ENCODE results near the gene CTTNBP2. TPM values are rescaled to one million over a fixed set of nuclear protein-coding genes. Genes with fewer than 3 reads are reported as not detected.

CTTNBP2 gene
- total RNA-seq, 1 donor from 2014 or later: 25.5 TPM

DNA sequence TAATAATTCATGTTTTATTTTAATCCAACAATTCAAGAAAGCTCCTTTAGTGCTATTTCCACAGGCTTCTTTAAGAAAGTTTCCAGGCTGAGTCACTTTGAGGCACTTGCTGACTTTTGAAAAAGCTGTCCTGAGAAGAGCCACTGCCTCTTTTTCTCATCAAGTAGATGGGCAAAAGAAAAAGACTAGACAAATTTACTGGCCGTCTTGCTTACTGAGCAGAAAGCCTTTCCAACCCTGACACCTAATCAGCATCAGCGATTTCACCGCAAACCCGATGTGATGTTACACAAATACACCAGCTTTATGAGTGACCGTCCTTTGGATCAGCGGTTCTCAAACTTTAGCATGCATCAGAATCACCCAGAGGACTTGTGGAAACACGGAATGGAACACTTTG, 24.3 kb downstream of the CTTNBP2 start:
- no peaks in the 10 kb centered on the region for H3K4me1 ChIP-seq
- H4K20me1 ChIP-seq (ENCODE audit: low read depth): peaks cover 5% of the 10 kb centered on the region
- Mint-ChIP-seq H3K9me3 (no peaks in the 10 kb centered on the region), H3K36me3 (peaks cover 7% of the 10 kb centered on the region), H3K27me3 (ENCODE audit: insufficient read depth, low read depth) (no peaks in the 10 kb centered on the region), H3K4me1 (no peaks in the 10 kb centered on the region), H3K4me3 (no peak overlapping the region), H3K27ac (no peak overlapping the region)
- H3K4me2 ChIP-seq: no peak overlapping the region
- TF ChIP-seq EZH2phosphoT487 (IDR thresholded peaks at IDR 0.05) (no peak), EZH2 (IDR thresholded peaks at IDR 0.05) (no peak)
- TF ChIP-seq, protein P1, sequence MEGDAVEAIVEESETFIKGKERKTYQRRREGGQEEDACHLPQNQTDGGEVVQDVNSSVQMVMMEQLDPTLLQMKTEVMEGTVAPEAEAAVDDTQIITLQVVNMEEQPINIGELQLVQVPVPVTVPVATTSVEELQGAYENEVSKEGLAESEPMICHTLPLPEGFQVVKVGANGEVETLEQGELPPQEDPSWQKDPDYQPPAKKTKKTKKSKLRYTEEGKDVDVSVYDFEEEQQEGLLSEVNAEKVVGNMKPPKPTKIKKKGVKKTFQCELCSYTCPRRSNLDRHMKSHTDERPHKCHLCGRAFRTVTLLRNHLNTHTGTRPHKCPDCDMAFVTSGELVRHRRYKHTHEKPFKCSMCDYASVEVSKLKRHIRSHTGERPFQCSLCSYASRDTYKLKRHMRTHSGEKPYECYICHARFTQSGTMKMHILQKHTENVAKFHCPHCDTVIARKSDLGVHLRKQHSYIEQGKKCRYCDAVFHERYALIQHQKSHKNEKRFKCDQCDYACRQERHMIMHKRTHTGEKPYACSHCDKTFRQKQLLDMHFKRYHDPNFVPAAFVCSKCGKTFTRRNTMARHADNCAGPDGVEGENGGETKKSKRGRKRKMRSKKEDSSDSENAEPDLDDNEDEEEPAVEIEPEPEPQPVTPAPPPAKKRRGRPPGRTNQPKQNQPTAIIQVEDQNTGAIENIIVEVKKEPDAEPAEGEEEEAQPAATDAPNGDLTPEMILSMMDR (IDR thresholded peaks at IDR 0.05): no peak
- H3K9ac ChIP-seq: no peak overlapping the region
- H3F3A ChIP-seq (ENCODE audit: low read depth): no peaks in the 10 kb centered on the region
- H3K4me3 ChIP-seq: no peak overlapping the region
- H3K27me3 ChIP-seq: no peaks in the 10 kb centered on the region
- peaks cover 9% of the 10 kb centered on the region for H3K36me3 ChIP-seq
- H2AFZ ChIP-seq (replicated peaks): no peak overlapping the region
- no peak for DNase-seq (ENCODE audit: low spot score)
- no peaks in the 10 kb centered on the region for H3K9me3 ChIP-seq (ENCODE audit: low read depth)
- no peak overlapping the region for H3K27ac ChIP-seq
- peaks cover 82% of the 10 kb centered on the region for H3K79me2 ChIP-seq (ENCODE audit: low read depth)

DNA sequence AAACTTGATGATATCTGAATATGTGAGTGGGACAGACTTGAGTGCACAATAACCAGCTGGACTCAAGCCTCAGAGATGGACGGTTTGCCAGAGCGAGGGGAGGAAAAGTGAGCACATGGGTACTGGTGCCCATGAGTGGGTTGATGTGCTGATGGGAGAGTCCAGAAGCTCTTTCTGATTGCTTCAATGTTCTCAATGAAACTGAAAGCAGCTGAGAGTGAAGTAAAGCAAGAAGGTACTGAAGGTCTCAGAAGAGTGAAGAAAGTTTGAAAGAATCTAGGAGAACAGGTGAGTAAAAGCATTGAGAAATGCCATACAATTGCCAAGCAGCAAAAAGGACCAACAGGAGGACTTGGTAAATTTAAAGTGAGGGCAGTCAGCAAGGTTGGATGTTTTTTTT, 28.6 kb downstream of the CTTNBP2 start:
- Mint-ChIP-seq H3K4me1 (no peaks in the 10 kb centered on the region), H3K36me3 (peaks cover 13% of the 10 kb centered on the region), H3K4me3 (no peak overlapping the region), H3K27ac (no peak overlapping the region), H3K9me3 (no peaks in the 10 kb centered on the region), H3K27me3 (ENCODE audit: insufficient read depth, low read depth) (no peaks in the 10 kb centered on the region)
- H4K20me1 ChIP-seq (ENCODE audit: low read depth): peaks cover 4% of the 10 kb centered on the region
- H3K27ac ChIP-seq: no peak overlapping the region
- H3K9ac ChIP-seq: no peak overlapping the region
- H3K4me1 ChIP-seq: no peaks in the 10 kb centered on the region
- H3K36me3 ChIP-seq: no peaks in the 10 kb centered on the region
- H2AFZ ChIP-seq (replicated peaks): no peak overlapping the region
- H3K9me3 ChIP-seq (ENCODE audit: low read depth): no peaks in the 10 kb centered on the region
- H3K4me3 ChIP-seq: no peak overlapping the region
- H3K79me2 ChIP-seq (ENCODE audit: low read depth): peaks cover 77% of the 10 kb centered on the region
- TF ChIP-seq EZH2phosphoT487 (IDR thresholded peaks at IDR 0.05) (no peak), EZH2 (IDR thresholded peaks at IDR 0.05) (no peak)
- TF ChIP-seq, protein P1 (IDR thresholded peaks at IDR 0.05): no peak
- H3F3A ChIP-seq (ENCODE audit: low read depth): no peaks in the 10 kb centered on the region
- H3K4me2 ChIP-seq: no peak overlapping the region
- DNase-seq (ENCODE audit: low spot score): no peak
- H3K27me3 ChIP-seq: no peaks in the 10 kb centered on the region

DNA sequence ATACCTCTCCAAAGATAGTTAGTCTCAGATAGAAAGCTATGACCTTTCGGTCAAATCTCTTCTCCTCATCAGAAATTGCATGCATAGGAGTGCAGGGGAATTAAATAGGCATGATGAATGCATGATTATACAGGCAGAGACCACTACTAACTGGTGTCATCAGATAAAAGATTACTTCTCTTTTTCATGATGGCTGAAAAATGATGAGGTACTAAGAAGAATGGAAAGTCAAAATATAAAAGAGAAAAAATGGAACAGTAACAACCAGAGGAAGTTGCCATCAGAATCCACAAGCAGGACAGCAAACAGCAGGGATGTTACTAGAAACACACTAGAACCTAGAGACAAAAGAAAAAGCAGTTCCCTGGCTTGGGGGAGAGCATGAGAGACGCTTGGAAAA, 31.6 kb downstream of the CTTNBP2 start:
- peaks cover 2% of the 10 kb centered on the region for H3K4me1 Mint-ChIP-seq
- DNase-seq (ENCODE audit: low spot score): no peak
- H3K36me3 Mint-ChIP-seq: peaks cover 13% of the 10 kb centered on the region
- H3K4me3 ChIP-seq: no peak overlapping the region
- H2AFZ ChIP-seq (replicated peaks): no peak overlapping the region
- no peak overlapping the region for H3K4me2 ChIP-seq
- H3K79me2 ChIP-seq (ENCODE audit: low read depth): peaks cover 80% of the 10 kb centered on the region
- no peaks in the 10 kb centered on the region for H3K9me3 ChIP-seq (ENCODE audit: low read depth)
- no peaks in the 10 kb centered on the region for H3K4me1 ChIP-seq
- TF ChIP-seq, protein P1 (IDR thresholded peaks at IDR 0.05): no peak
- TF ChIP-seq EZH2phosphoT487 (IDR thresholded peaks at IDR 0.05) (no peak), EZH2 (IDR thresholded peaks at IDR 0.05) (no peak)
- no peak overlapping the region for H3K27ac ChIP-seq
- H4K20me1 ChIP-seq (ENCODE audit: low read depth): no peaks in the 10 kb centered on the region
- no peak overlapping the region for H3K4me3 Mint-ChIP-seq
- H3K9ac ChIP-seq: no peak overlapping the region
- no peaks in the 10 kb centered on the region for H3K27me3 ChIP-seq
- no peaks in the 10 kb centered on the region for H3K36me3 ChIP-seq
- peaks cover 2% of the 10 kb centered on the region for H3K27me3 Mint-ChIP-seq (ENCODE audit: insufficient read depth, low read depth)
- peaks cover 2% of the 10 kb centered on the region for H3K9me3 Mint-ChIP-seq
- H3F3A ChIP-seq (ENCODE audit: low read depth): no peaks in the 10 kb centered on the region
- no peak overlapping the region for H3K27ac Mint-ChIP-seq
